Measurements from ENCODE around the gene SBNO1.

Gene SBNO1

DNA sequence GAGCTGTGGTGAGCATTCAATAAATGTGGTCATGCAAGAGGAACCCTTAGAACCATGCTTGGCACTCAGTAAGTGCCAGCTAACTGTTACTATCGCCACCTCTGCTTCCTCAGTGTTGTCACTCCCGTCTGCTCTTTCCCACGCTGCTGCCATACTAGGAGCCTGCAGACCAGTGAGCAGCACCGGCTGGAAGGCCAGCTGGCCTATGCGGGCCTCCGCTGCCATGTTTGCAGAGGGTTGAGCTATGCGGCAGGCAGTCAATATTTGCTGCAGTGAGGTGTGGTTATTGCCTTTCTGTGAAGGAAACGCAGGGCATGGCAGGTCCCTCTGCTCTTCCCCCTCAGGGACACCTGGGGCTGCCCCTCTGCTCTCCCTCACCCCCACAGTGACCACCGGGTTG lies 32.3 kb upstream of the SBNO1 start:
- H3K36me3 ChIP-seq (replicated peaks; ENCODE audit: insufficient read depth, low read length), result no peaks in the 10 kb centered on the region
- H3F3A ChIP-seq (ENCODE audit: insufficient read depth, low read length), result no peaks in the 10 kb centered on the region
- no peaks in the 10 kb centered on the region for H3K4me1 ChIP-seq (ENCODE audit: low read length)
- H3K4me2 ChIP-seq (ENCODE audit: low read depth, low read length), result no peak overlapping the region
- H3K4me3 ChIP-seq (ENCODE audit: low read length), result no peak overlapping the region
- no peak overlapping the region for H3K27ac ChIP-seq (ENCODE audit: low read length)
- H3K9me2 ChIP-seq (replicated peaks; ENCODE audit: insufficient read depth, low read length), result no peaks in the 10 kb centered on the region
- no peaks in the 10 kb centered on the region for H3K27me3 ChIP-seq (replicated peaks; ENCODE audit: insufficient read depth, low read length)
- H4K20me1 ChIP-seq (ENCODE audit: insufficient read depth, low read length), result no peaks in the 10 kb centered on the region
- H2AFZ ChIP-seq (ENCODE audit: low read length), result no peak overlapping the region
- H3K9me3 ChIP-seq (replicated peaks; ENCODE audit: insufficient read depth, low read length), result no peaks in the 10 kb centered on the region
- H3K9ac ChIP-seq (ENCODE audit: low read length), result no peak overlapping the region
- DNase-seq, result no peak
- no peaks in the 10 kb centered on the region for H3K79me2 ChIP-seq (ENCODE audit: low read length)
- no peak for TF ChIP-seq EZH2 (optimal IDR thresholded peaks at IDR 0.05; ENCODE audit: low read depth, low read length)
- no peak for TF ChIP-seq EZH2phosphoT487 (IDR thresholded peaks at IDR 0.05; ENCODE audit: low read length)
- TF ChIP-seq, protein P1, sequence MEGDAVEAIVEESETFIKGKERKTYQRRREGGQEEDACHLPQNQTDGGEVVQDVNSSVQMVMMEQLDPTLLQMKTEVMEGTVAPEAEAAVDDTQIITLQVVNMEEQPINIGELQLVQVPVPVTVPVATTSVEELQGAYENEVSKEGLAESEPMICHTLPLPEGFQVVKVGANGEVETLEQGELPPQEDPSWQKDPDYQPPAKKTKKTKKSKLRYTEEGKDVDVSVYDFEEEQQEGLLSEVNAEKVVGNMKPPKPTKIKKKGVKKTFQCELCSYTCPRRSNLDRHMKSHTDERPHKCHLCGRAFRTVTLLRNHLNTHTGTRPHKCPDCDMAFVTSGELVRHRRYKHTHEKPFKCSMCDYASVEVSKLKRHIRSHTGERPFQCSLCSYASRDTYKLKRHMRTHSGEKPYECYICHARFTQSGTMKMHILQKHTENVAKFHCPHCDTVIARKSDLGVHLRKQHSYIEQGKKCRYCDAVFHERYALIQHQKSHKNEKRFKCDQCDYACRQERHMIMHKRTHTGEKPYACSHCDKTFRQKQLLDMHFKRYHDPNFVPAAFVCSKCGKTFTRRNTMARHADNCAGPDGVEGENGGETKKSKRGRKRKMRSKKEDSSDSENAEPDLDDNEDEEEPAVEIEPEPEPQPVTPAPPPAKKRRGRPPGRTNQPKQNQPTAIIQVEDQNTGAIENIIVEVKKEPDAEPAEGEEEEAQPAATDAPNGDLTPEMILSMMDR (IDR thresholded peaks at IDR 0.05; ENCODE audit: low read length), result no peak

DNA sequence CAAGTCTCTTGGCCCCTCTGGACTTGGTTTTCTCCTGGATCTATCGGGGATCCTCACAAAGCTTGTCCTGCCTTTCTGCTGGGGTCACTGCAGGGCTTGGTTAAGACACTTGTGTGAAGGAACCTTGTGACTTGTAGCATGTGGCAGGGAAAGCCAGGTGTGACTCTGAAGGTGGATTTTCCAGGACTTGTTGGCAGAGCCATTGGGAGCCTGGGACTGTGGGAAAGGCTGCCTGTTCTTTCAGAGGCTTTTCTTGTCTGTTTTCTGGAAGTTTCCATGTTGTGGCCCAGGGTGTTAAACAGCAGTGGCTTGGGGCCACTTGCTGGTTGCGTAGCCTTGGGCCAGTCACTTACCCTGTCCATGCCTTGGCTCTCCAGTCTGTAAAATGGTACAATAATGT lies 31.9 kb upstream of the SBNO1 start:
- H3K4me3 ChIP-seq (ENCODE audit: low read length), result no peak overlapping the region
- H2AFZ ChIP-seq (ENCODE audit: low read length), result no peak overlapping the region
- H3K4me2 ChIP-seq (ENCODE audit: low read depth, low read length), result no peak overlapping the region
- no peaks in the 10 kb centered on the region for H3K4me1 ChIP-seq (ENCODE audit: low read length)
- no peak overlapping the region for H3K9ac ChIP-seq (ENCODE audit: low read length)
- DNase-seq, result no peak
- H3K27ac ChIP-seq (ENCODE audit: low read length), result no peak overlapping the region
- H4K20me1 ChIP-seq (ENCODE audit: insufficient read depth, low read length), result no peaks in the 10 kb centered on the region
- H3K9me3 ChIP-seq (replicated peaks; ENCODE audit: insufficient read depth, low read length), result no peaks in the 10 kb centered on the region
- no peaks in the 10 kb centered on the region for H3K79me2 ChIP-seq (ENCODE audit: low read length)
- no peak for TF ChIP-seq EZH2phosphoT487 (IDR thresholded peaks at IDR 0.05; ENCODE audit: low read length)
- no peak for TF ChIP-seq EZH2 (optimal IDR thresholded peaks at IDR 0.05; ENCODE audit: low read depth, low read length)
- TF ChIP-seq, protein P1 (IDR thresholded peaks at IDR 0.05; ENCODE audit: low read length), result no peak
- no peaks in the 10 kb centered on the region for H3K27me3 ChIP-seq (replicated peaks; ENCODE audit: insufficient read depth, low read length)
- H3K9me2 ChIP-seq (replicated peaks; ENCODE audit: insufficient read depth, low read length), result no peaks in the 10 kb centered on the region
- H3F3A ChIP-seq (ENCODE audit: insufficient read depth, low read length), result no peaks in the 10 kb centered on the region
- H3K36me3 ChIP-seq (replicated peaks; ENCODE audit: insufficient read depth, low read length), result no peaks in the 10 kb centered on the region

DNA sequence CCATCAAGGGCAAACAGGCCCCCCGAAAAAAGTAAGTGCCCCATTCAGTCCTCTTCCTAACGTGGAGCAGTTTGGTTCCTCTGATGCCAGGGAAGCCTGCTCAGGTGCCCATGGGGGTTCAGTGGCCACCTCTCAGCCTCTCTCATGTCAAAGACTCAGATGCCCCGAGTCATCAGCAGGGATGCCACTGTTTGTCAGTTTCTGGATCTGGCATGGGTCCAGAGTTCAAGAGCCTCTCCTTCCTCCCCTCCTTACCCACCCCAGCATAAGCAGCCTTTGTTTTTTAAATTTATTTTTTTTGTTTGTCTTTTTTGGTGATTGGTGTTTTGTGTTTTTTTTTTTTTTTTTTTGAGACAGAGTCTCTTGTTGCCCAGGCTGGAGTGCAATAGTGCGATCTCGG lies 30.6 kb upstream of the SBNO1 start:
- Histone ChIP-seq H3K27ac (ENCODE audit: low read length) (no peak overlapping the region), H3K27me3 (replicated peaks; ENCODE audit: insufficient read depth, low read length) (no peaks in the 10 kb centered on the region), H3K9me3 (replicated peaks; ENCODE audit: insufficient read depth, low read length) (no peaks in the 10 kb centered on the region), H3K4me3 (ENCODE audit: low read length) (no peak overlapping the region), H3K4me1 (ENCODE audit: low read length) (no peaks in the 10 kb centered on the region), H3K79me2 (ENCODE audit: low read length) (peaks cover under 1% of the 10 kb centered on the region; the same call in 1 of the 2 replicates), H3F3A (ENCODE audit: insufficient read depth, low read length) (no peaks in the 10 kb centered on the region), H3K4me2 (ENCODE audit: low read depth, low read length) (no peak overlapping the region), H3K9me2 (replicated peaks; ENCODE audit: insufficient read depth, low read length) (no peaks in the 10 kb centered on the region), H3K36me3 (replicated peaks; ENCODE audit: insufficient read depth, low read length) (no peaks in the 10 kb centered on the region), H2AFZ (ENCODE audit: low read length) (no peak overlapping the region), H4K20me1 (ENCODE audit: insufficient read depth, low read length) (no peaks in the 10 kb centered on the region), H3K9ac (ENCODE audit: low read length) (no peak overlapping the region)
- no peak for DNase-seq
- TF ChIP-seq EZH2phosphoT487 (IDR thresholded peaks at IDR 0.05; ENCODE audit: low read length) (no peak), EZH2 (optimal IDR thresholded peaks at IDR 0.05; ENCODE audit: low read depth, low read length) (no peak)
- TF ChIP-seq, protein P1 (IDR thresholded peaks at IDR 0.05; ENCODE audit: low read length), result no peak
